K562 (cell line): ENCODE data around the gene INTS6. TPM values are rescaled to one million over a fixed set of nuclear protein-coding genes. Genes with fewer than 3 reads are reported as not detected.

Experiments
- ATAC-seq: fragments of 200-7000 bp; cut with Tn5 transposase; 3 replicates; pipeline ENCODE4 v1.9.1; 2020; ENCODE audit warnings: moderate library complexity
- BruUV-seq: library from RNA; stranded (reverse); fragments of 400-500 nt; replicated peaks from 2 replicates; lab custom pipeline; 2021; lab: Mats Ljungman, UMichigan
- CTCF ChIA-PET: fragments of 300-600 bp; formaldehyde crosslinking; extraction: SDS; loops from one replicate; lab custom pipeline; 2021; ENCODE audit warnings: low intra/inter-chr PET ratio; lab: Yijun Ruan, JAX
- POLR2A ChIA-PET: fragments of 300-600, 350-650 bp; sonication (Branson Sonifier 250); formaldehyde crosslinking; extraction: SDS; loops from one replicate; lab custom pipeline; 2021; ENCODE audit warnings: antibody characterized with exemption, inconsistent platforms; lab: Yijun Ruan, JAX
- DNase-seq, 4 experiments: peaks; one replicate each; pipeline versions ENCODE4 v3.0.0 to v3.0.0-alpha.2; 2011 to 2018; ENCODE audit warnings: low spot score in 3 of 4, mixed read lengths in 3 of 4; ENCODE audit errors: extremely low read depth in 1 of 4
- FAIRE-seq: peaks from 2 replicates; lab custom pipeline; 2011; peaks lifted over from hg19 to GRCh38; lab: Jason Lieb, UNC
- H2AFZ ChIP-seq: 2 replicates; pipeline ENCODE4 v1.6.0; 2011; ENCODE audit warnings: low read depth, low read length, control low read depth, inconsistent platforms
- H3K27ac ChIP-seq: fragments of 200-600 bp; 3 replicates; pipeline ENCODE4 v1.8.0; 2011; ENCODE audit warnings: low read depth, mild to moderate bottlenecking, control low read depth, inconsistent platforms, low read length, moderate library complexity, mixed read lengths; ENCODE audit errors: extremely low read depth
- H3K27me3 ChIP-seq, 2 experiments: fragments of 300-600 bp in 1 of 2; 2 replicates in 1 of 2; 3 replicates in 1 of 2; pipeline versions ENCODE4 v1.6.0 to v1.8.0; 2011; ENCODE audit warnings: inconsistent platforms in 2 of 2, low read length in 2 of 2, mild to moderate bottlenecking in 1 of 2, mixed read lengths in 1 of 2, moderate library complexity in 1 of 2; ENCODE audit not compliant: control insufficient read depth in 2 of 2, insufficient read depth in 2 of 2
- H3K36me3 ChIP-seq: fragments of 300-600 bp; 3 replicates; pipeline ENCODE4 v1.8.0; 2011; ENCODE audit warnings: mild to moderate bottlenecking, low read length, inconsistent platforms; ENCODE audit not compliant: control insufficient read depth, insufficient read depth
- H3K4me1 ChIP-seq, 2 experiments: fragments of 200-600 bp in 1 of 2; replicated peaks in 1 of 2; 2 replicates in 1 of 2; 3 replicates in 1 of 2; pipeline versions ENCODE4 v1.5.1 to v1.8.0; 2011; ENCODE audit warnings: inconsistent platforms in 2 of 2, low read length in 2 of 2, mild to moderate bottlenecking in 1 of 2, mixed read lengths in 1 of 2, moderate library complexity in 1 of 2; ENCODE audit not compliant: control insufficient read depth in 2 of 2, insufficient read depth in 2 of 2
- H3K4me2 ChIP-seq: 2 replicates; pipeline ENCODE4 v1.6.1; 2011; ENCODE audit warnings: low read length, control low read depth, inconsistent platforms, mixed read lengths; ENCODE audit not compliant: insufficient read depth
- H3K4me3 ChIP-seq: fragments of 200-600 bp; sonication (generic), shearing (Covaris generic); 2 replicates; pipeline ENCODE4 v1.5.1; 2016; ENCODE audit warnings: control low read depth, inconsistent platforms
- H3K79me2 ChIP-seq: fragments of 200-600 bp; 3 replicates; pipeline ENCODE4 v1.8.0; 2011; ENCODE audit warnings: low read length, inconsistent platforms; ENCODE audit not compliant: control insufficient read depth, insufficient read depth
- H3K9ac ChIP-seq, 2 experiments: 2 replicates each; pipeline versions ENCODE4 v1.6.0 to v1.6.1; 2011; ENCODE audit warnings: low read depth in 2 of 2, low read length in 2 of 2, control low read depth in 1 of 2, inconsistent platforms in 1 of 2, mild to moderate bottlenecking in 1 of 2, mixed read lengths in 1 of 2; ENCODE audit not compliant: insufficient read depth in 1 of 2
- H3K9me1 ChIP-seq: one replicate; pipeline ENCODE4 v1.6.0; 2011; ENCODE audit warnings: inconsistent platforms, mild to moderate bottlenecking, low read length, moderate library complexity; ENCODE audit not compliant: control insufficient read depth, insufficient read depth
- H3K9me3 ChIP-seq: replicated peaks from 2 replicates; pipeline ENCODE4 v1.5.1; 2011; ENCODE audit warnings: low read depth, low read length, inconsistent platforms; ENCODE audit not compliant: control insufficient read depth, insufficient read depth
- H4K20me1 ChIP-seq: replicated peaks from 2 replicates; pipeline ENCODE4 v1.6.1; 2011; ENCODE audit warnings: low read length, inconsistent platforms, mixed read lengths; ENCODE audit not compliant: control insufficient read depth, insufficient read depth
- CHD4 ChIP-seq: fragments of 200-600 bp; sonication (generic); IDR thresholded peaks from 3 replicates; pipeline ENCODE4 v1.6.1; 2012; ENCODE audit warnings: low read depth, mild to moderate bottlenecking, mixed read lengths, low read length, inconsistent platforms; ENCODE audit not compliant: insufficient read depth, insufficient replicate concordance, poor library complexity, severe bottlenecking
- HNRNPLL ChIP-seq: fragments of 200-400 bp; formaldehyde crosslinking; IDR thresholded peaks from 2 replicates; pipeline ENCODE4 v1.6.1; 2017; ENCODE audit warnings: low read length, low read depth, mild to moderate bottlenecking; ENCODE audit not compliant: poor library complexity, severe bottlenecking
- MAFK ChIP-seq: IDR thresholded peaks from 2 replicates; pipeline ENCODE4 v1.6.1; 2011; ENCODE audit warnings: low read length, improper control_type of control experiment
- in situ Hi-C: fragments of 300-500 bp; cut with MboI; formaldehyde crosslinking; loops from 4 replicates; pipeline ENCODE4 v1.15.0; 2018; ENCODE audit warnings: inconsistent platforms, mixed read lengths
- intact Hi-C: fragments of 100-400 bp; cut with micrococcal nuclease; formaldehyde crosslinking; loops from 2 replicates; pipeline ENCODE4 v1.14.2; 2022
- polyA plus RNA-seq, 8 experiments: library from polyadenylated mRNA; depleted of rRNA in 4 of 8; stranded (reverse) in 5 of 8; unstranded in 3 of 8; fragments of >200 nt; fragmentation: Nextera tagmentation in 2 of 8; fragmentation: Illumina TruSeq in 1 of 8; extraction: Ambion mirVana in 2 of 8; extraction: Trizol in 1 of 8; gene quantifications; 2 replicates each; pipeline versions ENCODE4 v1.2.1 to v1.2.3, GENCODE V29; 2011 to 2014; ENCODE audit warnings: inconsistent platforms in 1 of 8, missing spikeins in 1 of 8
- total RNA-seq, 7 experiments: library from RNA; depleted of rRNA in 6 of 7; stranded (reverse); fragments of >200 nt in 6 of 7; fragmentation: Illumina TruSeq in 2 of 7; extraction: Trizol in 2 of 7; gene quantifications; 2 replicates each; pipeline versions ENCODE4 v1.2.1 to v1.2.3, GENCODE V29; 2011 to 2021; ENCODE audit warnings: low replicate concordance in 1 of 7
- TF ChIP-seq, protein P1 (sequence below): sonication (generic); formaldehyde crosslinking; IDR thresholded peaks from 2 replicates; pipeline ENCODE4 v1.4.0; 2020; ENCODE audit warnings: mild to moderate bottlenecking, missing genetic modification reagents
- TF ChIP-seq, protein P2 (sequence below): IDR thresholded peaks from 2 replicates; pipeline ENCODE4 v1.6.1; 2012; ENCODE audit warnings: low read depth, low read length, improper control_type of control experiment, borderline replicate concordance
- TF ChIP-seq, protein P3 (sequence below): fragments of 250-450 bp; sonication (Bioruptor Pico); IDR thresholded peaks from 2 replicates; pipeline ENCODE4 v1.8.0; 2022; ENCODE audit warnings: moderate library complexity, mild to moderate bottlenecking, inconsistent platforms

The INTS6 gene
- total and polyA plus RNA-seq, 9 of the 15 experiments (the other 6 are each of a cell fraction or from before 2014, with no cell fraction given) = 3.7 to 29.8 (median 16.1) TPM

DNA sequence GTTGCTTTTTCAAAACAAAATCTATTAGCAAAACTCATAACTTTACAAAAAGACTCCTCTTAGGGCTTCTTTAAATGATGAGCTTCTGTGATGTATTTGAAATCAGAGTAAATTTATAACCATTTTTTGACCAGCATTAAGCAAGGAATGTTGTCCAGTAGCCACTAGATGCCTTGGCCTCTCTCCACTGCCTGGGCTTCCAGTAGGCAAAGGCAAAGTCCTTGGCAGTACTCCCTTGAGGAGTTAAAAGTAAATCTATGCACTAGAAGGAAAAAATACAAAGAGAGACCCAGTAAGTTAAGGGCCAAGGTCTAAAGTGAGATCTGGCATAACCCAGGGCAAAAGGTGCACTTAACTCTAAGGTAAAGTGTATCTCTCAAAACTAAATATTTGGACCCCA lies 103.8 kb downstream of the INTS6 start:
- intact Hi-C loops = no loop called here

More for the DNA sequence above, 103.8 kb downstream of the INTS6 start:
- no peak for FAIRE-seq
- no peak for DNase-seq
- Histone ChIP-seq H3K4me3 (no peak overlapping the region), H3K4me2 (no peak overlapping the region), H3K79me2 (no peaks in the 10 kb centered on the region), H3K27ac (no peak overlapping the region), H2AFZ (no peak overlapping the region), H3K36me3 (no peaks in the 10 kb centered on the region)
- POLR2A ChIA-PET = no interaction called here
- ATAC-seq = no peak
- TF ChIP-seq, protein P1, sequence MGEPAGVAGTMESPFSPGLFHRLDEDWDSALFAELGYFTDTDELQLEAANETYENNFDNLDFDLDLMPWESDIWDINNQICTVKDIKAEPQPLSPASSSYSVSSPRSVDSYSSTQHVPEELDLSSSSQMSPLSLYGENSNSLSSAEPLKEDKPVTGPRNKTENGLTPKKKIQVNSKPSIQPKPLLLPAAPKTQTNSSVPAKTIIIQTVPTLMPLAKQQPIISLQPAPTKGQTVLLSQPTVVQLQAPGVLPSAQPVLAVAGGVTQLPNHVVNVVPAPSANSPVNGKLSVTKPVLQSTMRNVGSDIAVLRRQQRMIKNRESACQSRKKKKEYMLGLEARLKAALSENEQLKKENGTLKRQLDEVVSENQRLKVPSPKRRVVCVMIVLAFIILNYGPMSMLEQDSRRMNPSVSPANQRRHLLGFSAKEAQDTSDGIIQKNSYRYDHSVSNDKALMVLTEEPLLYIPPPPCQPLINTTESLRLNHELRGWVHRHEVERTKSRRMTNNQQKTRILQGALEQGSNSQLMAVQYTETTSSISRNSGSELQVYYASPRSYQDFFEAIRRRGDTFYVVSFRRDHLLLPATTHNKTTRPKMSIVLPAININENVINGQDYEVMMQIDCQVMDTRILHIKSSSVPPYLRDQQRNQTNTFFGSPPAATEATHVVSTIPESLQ (CRISPR knock-in tag) = no peak
- no peak for TF ChIP-seq HNRNPLL
- TF ChIP-seq, protein P2, sequence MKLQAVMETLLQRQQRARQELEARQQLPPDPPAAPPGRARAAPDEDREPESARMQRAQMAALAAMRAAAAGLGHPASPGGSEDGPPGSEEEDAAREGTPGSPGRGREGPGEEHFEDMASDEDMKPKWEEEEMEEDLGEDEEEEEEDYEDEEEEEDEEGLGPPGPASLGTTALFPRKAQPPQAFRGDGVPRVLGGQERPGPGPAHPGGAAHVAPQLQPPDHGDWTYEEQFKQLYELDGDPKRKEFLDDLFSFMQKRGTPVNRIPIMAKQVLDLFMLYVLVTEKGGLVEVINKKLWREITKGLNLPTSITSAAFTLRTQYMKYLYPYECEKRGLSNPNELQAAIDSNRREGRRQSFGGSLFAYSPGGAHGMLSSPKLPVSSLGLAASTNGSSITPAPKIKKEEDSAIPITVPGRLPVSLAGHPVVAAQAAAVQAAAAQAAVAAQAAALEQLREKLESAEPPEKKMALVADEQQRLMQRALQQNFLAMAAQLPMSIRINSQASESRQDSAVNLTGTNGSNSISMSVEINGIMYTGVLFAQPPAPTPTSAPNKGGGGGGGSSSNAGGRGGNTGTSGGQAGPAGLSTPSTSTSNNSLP = no peak
- TF ChIP-seq MAFK = no peak
- TF ChIP-seq, protein P3, sequence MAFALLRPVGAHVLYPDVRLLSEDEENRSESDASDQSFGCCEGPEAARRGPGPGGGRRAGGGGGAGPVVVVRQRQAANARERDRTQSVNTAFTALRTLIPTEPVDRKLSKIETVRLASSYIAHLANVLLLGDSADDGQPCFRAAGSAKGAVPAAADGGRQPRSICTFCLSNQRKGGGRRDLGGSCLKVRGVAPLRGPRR (CRISPR knock-in tag) = no peak
- TF ChIP-seq CHD4 = no peak
- TF ChIP-seq, all 486 proteins: peak for 0
- Histone ChIP-seq H3K4me1 (no peaks in the 10 kb centered on the region), H3K9me3 (no peaks in the 10 kb centered on the region), H4K20me1 (no peaks in the 10 kb centered on the region), H3K9me1 (no peaks in the 10 kb centered on the region), H3K9ac (no peak overlapping the region), H3K27me3 (peaks cover 0 to 23% of the 10 kb centered on the region in 2 experiments; a peak in 2 of 5 replicates)
- CTCF ChIA-PET = no interaction called here
- in situ Hi-C loops = no loop called here
- BruUV-seq = no TSS peak
